Loucy (cell line): ENCODE results near the gene APH1A.
"Not testable (repeated sequence)": the region's sequence is repeated elsewhere in the genome, so short reads cannot be mapped to it uniquely, and the experiment has no call there.

ENCODE experiments used
- EZH2phosphoT487 ChIP-seq: fragments of 200-600 bp; IDR thresholded peaks from 2 replicates; pipeline ENCODE4 v1.6.1; 2018; ENCODE audit warnings: antibody characterized with exemption, mild to moderate bottlenecking, moderate library complexity, borderline replicate concordance
- TF ChIP-seq, protein P1 (sequence below): fragments of 200-600 bp; sonication (generic); conservative IDR thresholded peaks from 2 replicates; pipeline ENCODE4 v1.5.1; 2014; ENCODE audit warnings: mild to moderate bottlenecking, antibody characterized with exemption, low read length

DNA sequence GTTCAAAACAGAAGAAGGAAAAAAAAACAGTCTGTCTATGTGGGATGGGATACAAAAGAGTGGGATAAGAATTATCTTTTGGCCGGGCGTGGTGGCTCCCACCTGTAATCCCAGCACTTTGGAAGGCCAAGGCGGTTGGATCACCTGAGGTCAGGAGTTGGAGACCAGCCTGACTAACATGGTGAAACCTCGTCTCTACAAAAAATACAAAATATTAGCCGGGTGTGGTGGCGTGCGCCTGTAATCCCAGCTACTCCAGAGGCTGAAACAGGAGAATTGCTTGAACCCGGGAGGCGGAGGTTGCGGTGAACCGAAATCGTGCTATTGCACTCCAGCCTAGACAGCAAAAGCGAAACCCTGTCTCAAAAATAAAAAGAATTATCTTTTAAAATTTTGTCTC is 31.6 kb downstream of the APH1A start:
- TF ChIP-seq, protein P1, sequence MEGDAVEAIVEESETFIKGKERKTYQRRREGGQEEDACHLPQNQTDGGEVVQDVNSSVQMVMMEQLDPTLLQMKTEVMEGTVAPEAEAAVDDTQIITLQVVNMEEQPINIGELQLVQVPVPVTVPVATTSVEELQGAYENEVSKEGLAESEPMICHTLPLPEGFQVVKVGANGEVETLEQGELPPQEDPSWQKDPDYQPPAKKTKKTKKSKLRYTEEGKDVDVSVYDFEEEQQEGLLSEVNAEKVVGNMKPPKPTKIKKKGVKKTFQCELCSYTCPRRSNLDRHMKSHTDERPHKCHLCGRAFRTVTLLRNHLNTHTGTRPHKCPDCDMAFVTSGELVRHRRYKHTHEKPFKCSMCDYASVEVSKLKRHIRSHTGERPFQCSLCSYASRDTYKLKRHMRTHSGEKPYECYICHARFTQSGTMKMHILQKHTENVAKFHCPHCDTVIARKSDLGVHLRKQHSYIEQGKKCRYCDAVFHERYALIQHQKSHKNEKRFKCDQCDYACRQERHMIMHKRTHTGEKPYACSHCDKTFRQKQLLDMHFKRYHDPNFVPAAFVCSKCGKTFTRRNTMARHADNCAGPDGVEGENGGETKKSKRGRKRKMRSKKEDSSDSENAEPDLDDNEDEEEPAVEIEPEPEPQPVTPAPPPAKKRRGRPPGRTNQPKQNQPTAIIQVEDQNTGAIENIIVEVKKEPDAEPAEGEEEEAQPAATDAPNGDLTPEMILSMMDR, result not testable (repeated sequence)
- TF ChIP-seq EZH2phosphoT487, result not testable (repeated sequence)
